Measurements from ENCODE around the gene YBX2. TPM values are rescaled to one million over a fixed set of nuclear protein-coding genes. Genes with fewer than 3 reads are reported as not detected.
A peak's percentile ranks its signal among the peaks of the same experiment; 100 is the strongest.

The YBX2 gene
- total RNA-seq, 1 donor from 2014 or later: 0.35 TPM

DNA sequence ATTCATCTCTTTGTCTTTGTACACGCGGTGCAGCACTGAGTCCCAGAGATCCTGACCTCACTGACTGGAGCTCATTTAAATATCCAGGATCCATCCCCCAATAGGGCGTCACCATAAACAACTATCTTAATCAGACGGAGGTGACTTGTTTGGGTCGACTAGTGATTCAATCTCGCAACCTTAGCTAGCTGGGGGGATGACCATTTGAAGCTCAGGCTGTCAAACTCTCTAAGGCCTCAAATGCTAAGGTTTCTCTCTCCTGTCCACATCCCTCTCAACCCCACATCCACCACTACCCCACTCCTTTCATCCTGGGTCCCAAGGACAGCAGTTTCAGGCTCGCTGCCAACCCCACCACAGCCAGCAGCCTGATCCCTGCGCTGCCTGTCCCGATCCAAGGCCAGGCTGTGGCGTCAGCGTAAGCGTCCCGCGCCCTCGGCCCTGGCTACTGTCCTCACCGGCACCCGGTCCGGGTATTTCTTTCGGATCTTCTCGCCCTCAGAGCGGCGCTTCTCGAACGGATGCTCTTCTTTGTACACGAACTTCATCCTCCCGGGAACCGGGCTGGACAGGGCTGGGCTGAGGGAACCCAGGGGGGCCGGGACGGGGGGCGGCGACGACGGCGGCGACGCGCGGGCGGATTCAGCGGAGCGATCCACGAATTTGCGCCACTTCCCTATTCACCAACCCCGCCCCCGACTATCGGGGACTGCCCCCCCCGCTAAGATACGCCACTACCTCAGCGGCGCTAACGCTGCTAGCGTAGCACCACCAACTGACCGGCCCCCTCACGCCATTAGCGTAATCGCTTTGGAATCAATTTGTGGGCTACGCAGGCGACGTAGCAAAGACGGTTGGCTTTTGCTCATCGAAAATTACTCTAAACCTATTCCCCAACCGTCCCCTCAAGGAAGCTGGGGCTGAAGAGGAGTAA is 52.4 kb downstream of the YBX2 start, which contains the start of gene GABARAP:
GABARAP (minus strand) TSS at position 667 of the 934 bp plus-strand sequence; CDS start at position 548, 119 bp downstream.
- no peak for TF ChIP-seq CTCF (conservative IDR thresholded peaks at IDR 0.05; ENCODE audit: low read depth, low read length)
- peak; percentile 68 for DNase-seq (ENCODE audit: low read depth)
- peak within 1 kb of the TSS; percentile 82 for H3K4me3 ChIP-seq (ENCODE audit: low read depth, low read length)

- no peak for TF ChIP-seq CTCF (conservative IDR thresholded peaks at IDR 0.05; ENCODE audit: low read depth, low read length)
- DNase-seq (ENCODE audit: low read depth): no peak
- H3K4me3 ChIP-seq (ENCODE audit: low read depth, low read length): peak overlapping the region; percentile 82
These were observed 53.2 kb downstream of the YBX2 start for GRCh38 chr17:7241090-7241733.

GRCh38 chr17:7240375-7240774 is 54.1 kb downstream of the YBX2 start:
- TF ChIP-seq CTCF (conservative IDR thresholded peaks at IDR 0.05; ENCODE audit: low read depth, low read length): no peak
- no peak for DNase-seq (ENCODE audit: low read depth)
- H3K4me3 ChIP-seq (ENCODE audit: low read depth, low read length): peak overlapping the region; percentile 82

GRCh38 chr17:7239091-7240027 is 55.1 kb downstream of the YBX2 start, which contains the start of gene PHF23:
PHF23 (minus strand) TSS chr17:7239457; CDS start chr17:7239279, 178 bp downstream.
- peak within 1 kb of the TSS; percentile 90 for H3K4me3 ChIP-seq (ENCODE audit: low read depth, low read length)
- TF ChIP-seq CTCF (conservative IDR thresholded peaks at IDR 0.05; ENCODE audit: low read depth, low read length): no peak
- DNase-seq (ENCODE audit: low read depth): peak; percentile 94

- no peak for TF ChIP-seq CTCF (conservative IDR thresholded peaks at IDR 0.05; ENCODE audit: low read depth, low read length)
- DNase-seq (ENCODE audit: low read depth): no peak
- peak overlapping the region; percentile 90 for H3K4me3 ChIP-seq (ENCODE audit: low read depth, low read length)
These were observed 55.9 kb downstream of the YBX2 start for GRCh38 chr17:7238420-7239090.

Other genes with a start within 250 kb of the YBX2 start
- gene CLEC10A, start 214.4 kb downstream of the YBX2 start, total RNA-seq: not detected in 2 replicates
- gene ASGR2, start 179.8 kb downstream of the YBX2 start, total RNA-seq: not detected in 2 replicates
- gene ASGR1, start 115.3 kb downstream of the YBX2 start, total RNA-seq: 0.72 and 5.1 TPM in 2 replicates
- gene DLG4, start 74.8 kb downstream of the YBX2 start, total RNA-seq: 2.6 and 7.8 TPM in 2 replicates
- gene ACADVL, start 74.7 kb downstream of the YBX2 start, total RNA-seq: 320 and 573 TPM in 2 replicates
- 46.5 and 68.0 TPM in 2 replicates for gene DVL2, start 60.1 kb downstream of the YBX2 start, total RNA-seq
- gene PHF23, start 55.2 kb downstream of the YBX2 start, total RNA-seq: 27.1 and 42.8 TPM in 2 replicates
- gene GABARAP, start 52.2 kb downstream of the YBX2 start, total RNA-seq: 298 and 570 TPM in 2 replicates
- gene CTDNEP1, start 42.9 kb downstream of the YBX2 start, total RNA-seq: 36.4 and 58.5 TPM in 2 replicates
- gene ELP5, start 42.4 kb downstream of the YBX2 start, total RNA-seq: 37.0 and 54.8 TPM in 2 replicates
- gene CLDN7, start 32.2 kb downstream of the YBX2 start, total RNA-seq: 105 and 200 TPM in 2 replicates
- 0.23 and 0.36 TPM in 2 replicates for gene SLC2A4, start 12.9 kb downstream of the YBX2 start, total RNA-seq
- gene EIF5A, start 13.0 kb upstream of the YBX2 start, total RNA-seq: 353 and 817 TPM in 2 replicates
- gene GPS2, start 20.7 kb upstream of the YBX2 start, total RNA-seq: 91.5 and 104 TPM in 2 replicates
- 13.4 and 19.3 TPM in 2 replicates for gene NEURL4, start 34.7 kb upstream of the YBX2 start, total RNA-seq
- 0.81 and 1.4 TPM in 2 replicates for gene ACAP1, start 41.9 kb upstream of the YBX2 start, total RNA-seq
- gene KCTD11, start 57.5 kb upstream of the YBX2 start, total RNA-seq: 9.8 and 12.3 TPM in 2 replicates
- gene TMEM95, start 60.5 kb upstream of the YBX2 start, total RNA-seq: not detected in 2 replicates
- 5.4 and 7.3 TPM in 2 replicates for gene TNK1, start 86.5 kb upstream of the YBX2 start, total RNA-seq
- gene PLSCR3, start 99.9 kb upstream of the YBX2 start, total RNA-seq: 33.0 and 59.0 TPM in 2 replicates
- gene TMEM256, start 109.5 kb upstream of the YBX2 start, total RNA-seq: 134 and 163 TPM in 2 replicates
- 2.5 and 10.3 TPM in 2 replicates for gene NLGN2, start 113.2 kb upstream of the YBX2 start, total RNA-seq
- not detected in 2 replicates for gene SPEM1, start 125.7 kb upstream of the YBX2 start, total RNA-seq
- gene SPEM2, start 131.0 kb upstream of the YBX2 start, total RNA-seq: not detected in 2 replicates
- not detected in 2 replicates for gene SPEM3, start 134.2 kb upstream of the YBX2 start, total RNA-seq
- gene TMEM102, start 140.8 kb upstream of the YBX2 start, total RNA-seq: 24.6 and 25.0 TPM in 2 replicates
- gene FGF11, start 144.9 kb upstream of the YBX2 start, total RNA-seq: 0.51 and 11.5 TPM in 2 replicates
- gene CHRNB1, start 150.4 kb upstream of the YBX2 start, total RNA-seq: 21.3 and 30.7 TPM in 2 replicates
- gene ZBTB4, start 185.0 kb upstream of the YBX2 start, total RNA-seq: 17.9 and 24.6 TPM in 2 replicates
- gene SLC35G6, start 186.8 kb upstream of the YBX2 start, total RNA-seq: not detected in 2 replicates
- 30.3 and 30.5 TPM in 2 replicates for gene POLR2A, start 189.7 kb upstream of the YBX2 start, total RNA-seq